Measurements from ENCODE around the gene CHRM3. TPM values are rescaled to one million over a fixed set of nuclear protein-coding genes. Genes with fewer than 3 reads are reported as not detected.

The CHRM3 gene
- total RNA-seq, 1 experiment from 2014 or later: 2.3 TPM

DNA sequence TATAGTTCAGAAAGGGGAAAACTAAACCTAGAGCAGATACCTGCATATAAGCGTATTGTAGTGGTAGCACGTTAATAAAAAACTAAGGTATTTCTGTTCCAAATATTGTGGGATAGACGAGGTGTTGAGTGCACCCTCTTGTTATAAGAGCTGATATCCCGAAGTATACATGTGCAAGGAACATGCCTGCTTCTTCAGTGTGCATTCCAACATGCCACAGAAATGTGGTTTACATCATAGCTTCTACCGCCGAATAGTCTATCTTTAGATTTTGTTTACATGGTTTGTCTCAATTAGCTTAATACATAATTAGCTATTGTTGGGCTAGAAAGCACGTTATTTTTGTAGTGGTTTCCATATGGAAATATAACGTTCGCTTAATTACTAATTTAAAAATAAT is 2.2 kb downstream of the CHRM3 start:
- Mint-ChIP-seq H3K27ac (ENCODE audit: unreplicated experiment) (no peak overlapping the region), H3K27me3 (ENCODE audit: unreplicated experiment) (peaks cover 24% of the 10 kb centered on the region), H3K4me1 (ENCODE audit: low read depth, unreplicated experiment) (peaks cover 10% of the 10 kb centered on the region), H3K9me3 (ENCODE audit: low read depth, unreplicated experiment) (no peaks in the 10 kb centered on the region), H3K36me3 (ENCODE audit: insufficient read depth, unreplicated experiment) (peaks cover 20% of the 10 kb centered on the region), H3K4me3 (ENCODE audit: low read depth, unreplicated experiment) (no peak overlapping the region)
- intact Hi-C loops (cut with micrococcal nuclease; ENCODE audit: unreplicated experiment): loop anchor here (5.0 to 10.0 kb wide), 3 partner anchors 176 to 1524 kb away; no protein-coding TSS in a partner anchor
- CTCF ChIA-PET: no interaction called here
- DNase-seq: no peak
- TF ChIP-seq, protein P1, sequence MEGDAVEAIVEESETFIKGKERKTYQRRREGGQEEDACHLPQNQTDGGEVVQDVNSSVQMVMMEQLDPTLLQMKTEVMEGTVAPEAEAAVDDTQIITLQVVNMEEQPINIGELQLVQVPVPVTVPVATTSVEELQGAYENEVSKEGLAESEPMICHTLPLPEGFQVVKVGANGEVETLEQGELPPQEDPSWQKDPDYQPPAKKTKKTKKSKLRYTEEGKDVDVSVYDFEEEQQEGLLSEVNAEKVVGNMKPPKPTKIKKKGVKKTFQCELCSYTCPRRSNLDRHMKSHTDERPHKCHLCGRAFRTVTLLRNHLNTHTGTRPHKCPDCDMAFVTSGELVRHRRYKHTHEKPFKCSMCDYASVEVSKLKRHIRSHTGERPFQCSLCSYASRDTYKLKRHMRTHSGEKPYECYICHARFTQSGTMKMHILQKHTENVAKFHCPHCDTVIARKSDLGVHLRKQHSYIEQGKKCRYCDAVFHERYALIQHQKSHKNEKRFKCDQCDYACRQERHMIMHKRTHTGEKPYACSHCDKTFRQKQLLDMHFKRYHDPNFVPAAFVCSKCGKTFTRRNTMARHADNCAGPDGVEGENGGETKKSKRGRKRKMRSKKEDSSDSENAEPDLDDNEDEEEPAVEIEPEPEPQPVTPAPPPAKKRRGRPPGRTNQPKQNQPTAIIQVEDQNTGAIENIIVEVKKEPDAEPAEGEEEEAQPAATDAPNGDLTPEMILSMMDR (IDR thresholded peaks at IDR 0.05; ENCODE audit: unreplicated experiment): no peak
- BruUV-seq (replicated peaks): no TSS peak

DNA sequence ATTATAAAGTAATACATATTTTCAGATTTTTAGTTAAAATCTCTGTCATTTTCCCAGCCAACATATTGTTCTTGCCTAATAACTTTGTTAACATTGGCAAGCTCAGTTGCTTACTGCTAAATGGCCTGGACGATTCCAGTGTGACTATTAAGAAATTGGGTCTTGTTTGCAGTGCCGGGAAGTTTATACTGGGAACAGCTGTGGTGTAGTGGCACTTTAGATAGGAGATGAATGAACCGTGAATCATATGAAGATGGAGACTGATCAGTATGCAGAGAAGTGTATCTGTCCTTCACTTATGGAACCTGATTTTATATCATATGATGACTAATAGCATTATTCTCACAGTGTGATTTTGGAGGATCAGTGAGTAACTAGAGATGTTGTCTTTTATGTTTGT is 3.3 kb downstream of the CHRM3 start:
- intact Hi-C loops (cut with micrococcal nuclease; ENCODE audit: unreplicated experiment): loop anchor here (5.0 to 10.0 kb wide), 3 partner anchors 177 to 1525 kb away; no protein-coding TSS in a partner anchor
- Mint-ChIP-seq H3K9me3 (ENCODE audit: low read depth, unreplicated experiment) (no peaks in the 10 kb centered on the region), H3K4me1 (ENCODE audit: low read depth, unreplicated experiment) (peaks cover 10% of the 10 kb centered on the region), H3K27ac (ENCODE audit: unreplicated experiment) (no peak overlapping the region), H3K27me3 (ENCODE audit: unreplicated experiment) (peaks cover 31% of the 10 kb centered on the region), H3K36me3 (ENCODE audit: insufficient read depth, unreplicated experiment) (peaks cover 20% of the 10 kb centered on the region), H3K4me3 (ENCODE audit: low read depth, unreplicated experiment) (no peak overlapping the region)
- CTCF ChIA-PET: no interaction called here
- no peak for DNase-seq
- BruUV-seq (replicated peaks): no TSS peak
- TF ChIP-seq, protein P1 (IDR thresholded peaks at IDR 0.05; ENCODE audit: unreplicated experiment): no peak

DNA sequence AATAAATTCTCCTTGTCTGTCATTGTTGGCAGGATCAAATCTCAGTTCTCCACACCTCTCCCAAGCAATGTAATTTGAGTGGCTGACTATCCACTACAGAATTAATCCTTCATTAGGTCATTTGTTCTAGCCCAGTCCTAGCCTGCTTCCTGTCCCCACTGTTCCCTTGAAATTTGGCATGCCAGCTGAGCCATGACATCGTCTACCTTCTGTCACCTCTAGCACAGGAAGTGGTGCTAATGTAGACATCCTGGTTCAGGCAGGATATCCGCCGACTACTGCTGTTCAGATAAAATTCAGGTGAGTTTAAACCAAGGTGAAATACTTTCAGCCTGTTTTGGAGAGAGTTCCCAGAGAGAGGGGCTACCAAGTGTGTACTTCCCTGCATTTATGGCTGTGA is 5.9 kb downstream of the CHRM3 start:
- BruUV-seq (replicated peaks): no TSS peak
- TF ChIP-seq, protein P1 (IDR thresholded peaks at IDR 0.05; ENCODE audit: unreplicated experiment): no peak
- Mint-ChIP-seq H3K9me3 (ENCODE audit: low read depth, unreplicated experiment) (peaks cover 3% of the 10 kb centered on the region), H3K27me3 (ENCODE audit: unreplicated experiment) (peaks cover 29% of the 10 kb centered on the region), H3K27ac (ENCODE audit: unreplicated experiment) (no peak overlapping the region), H3K4me1 (ENCODE audit: low read depth, unreplicated experiment) (no peaks in the 10 kb centered on the region), H3K4me3 (ENCODE audit: low read depth, unreplicated experiment) (no peak overlapping the region), H3K36me3 (ENCODE audit: insufficient read depth, unreplicated experiment) (peaks cover 4% of the 10 kb centered on the region)
- CTCF ChIA-PET: interaction anchor here (0.6 kb wide), 1 partner anchor 133 kb away, joined by 3 read pairs; no protein-coding TSS in a partner anchor
- no peak for DNase-seq
- intact Hi-C loops (cut with micrococcal nuclease; ENCODE audit: unreplicated experiment): no loop called here

DNA sequence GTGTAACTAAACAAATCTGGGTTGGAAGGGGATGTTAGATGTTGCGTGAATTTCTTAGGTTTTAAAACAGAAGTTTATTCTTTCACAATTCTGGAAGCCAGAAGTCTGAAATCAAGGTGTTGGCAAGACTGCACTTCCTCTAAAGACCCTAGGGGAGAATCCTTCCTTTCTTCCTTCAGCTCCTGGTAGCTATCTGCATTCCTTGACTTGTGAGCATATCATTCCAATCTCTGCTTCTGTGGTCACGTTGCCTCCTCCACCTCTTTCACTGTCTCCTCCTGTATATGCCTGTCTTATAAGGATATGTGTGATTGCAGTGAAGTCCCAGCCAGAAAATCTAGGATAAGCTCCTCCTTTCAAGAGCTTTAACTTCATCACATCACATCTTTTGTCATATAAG is 7.7 kb downstream of the CHRM3 start:
- DNase-seq: no peak
- Mint-ChIP-seq H3K9me3 (ENCODE audit: low read depth, unreplicated experiment) (peaks cover 3% of the 10 kb centered on the region), H3K27ac (ENCODE audit: unreplicated experiment) (no peak overlapping the region), H3K36me3 (ENCODE audit: insufficient read depth, unreplicated experiment) (no peaks in the 10 kb centered on the region), H3K27me3 (ENCODE audit: unreplicated experiment) (peaks cover 22% of the 10 kb centered on the region), H3K4me1 (ENCODE audit: low read depth, unreplicated experiment) (no peaks in the 10 kb centered on the region), H3K4me3 (ENCODE audit: low read depth, unreplicated experiment) (no peak overlapping the region)
- CTCF ChIA-PET: no interaction called here
- intact Hi-C loops (cut with micrococcal nuclease; ENCODE audit: unreplicated experiment): no loop called here
- no TSS peak for BruUV-seq (replicated peaks)
- TF ChIP-seq, protein P1 (IDR thresholded peaks at IDR 0.05; ENCODE audit: unreplicated experiment): no peak
